NCI-H1930 (cell line): ENCODE results near the gene PPFIBP2.

ENCODE experiments used
- DNase-seq, 2 experiments: peaks; one replicate each; lab custom pipeline; 2025; lab: John Stamatoyannopoulos, UW

PPFIBP2 gene

DNA sequence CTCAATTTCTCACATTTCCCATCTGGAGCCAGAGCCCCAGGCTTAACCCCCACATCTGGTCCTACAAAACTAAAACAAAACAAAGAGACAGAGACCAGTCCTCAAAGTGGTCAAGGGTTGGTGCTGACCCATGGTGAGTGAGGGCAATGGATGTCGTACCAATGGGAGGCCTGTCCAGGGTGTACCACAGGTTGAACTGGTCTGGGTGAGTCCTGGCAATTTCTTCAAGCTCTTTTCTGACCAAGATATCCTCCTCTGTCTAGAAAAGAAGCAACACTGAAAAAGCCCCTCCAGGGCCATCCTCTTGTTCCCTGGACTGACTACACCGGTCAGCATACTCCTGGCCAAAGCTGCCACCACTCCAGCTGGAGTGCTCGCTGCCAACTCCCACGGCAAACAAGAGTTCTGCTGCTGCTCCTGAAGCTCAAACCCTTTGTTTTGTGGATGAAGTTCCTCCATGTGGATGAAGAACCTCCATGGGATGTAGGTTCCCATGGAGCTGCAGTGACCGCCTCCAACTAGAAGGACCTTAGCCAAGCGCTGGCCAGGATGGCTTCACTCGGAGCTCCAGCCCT lies 152.6 kb downstream of the PPFIBP2 start:
- DNase-seq: no peak

DNA sequence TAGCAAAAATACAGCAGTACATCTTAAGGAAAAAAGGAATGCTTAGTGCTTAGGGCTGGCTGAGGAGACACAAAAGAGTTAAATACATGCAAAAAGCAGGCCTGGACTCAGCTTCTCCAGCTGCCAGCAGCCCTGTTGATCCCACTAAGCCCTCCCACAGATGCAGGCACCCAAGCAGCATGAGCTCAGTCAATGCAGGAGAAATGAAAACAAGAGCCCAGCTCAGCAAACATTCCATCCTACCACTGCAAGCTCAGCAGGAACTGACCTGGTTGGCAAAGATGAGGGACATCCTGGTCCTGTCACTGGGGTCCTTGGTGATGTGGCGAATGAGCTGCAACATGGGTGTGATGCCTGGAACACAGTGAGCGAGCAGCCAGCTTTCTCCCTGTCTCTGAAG lies 153.7 kb downstream of the PPFIBP2 start:
- DNase-seq: no peak

DNA sequence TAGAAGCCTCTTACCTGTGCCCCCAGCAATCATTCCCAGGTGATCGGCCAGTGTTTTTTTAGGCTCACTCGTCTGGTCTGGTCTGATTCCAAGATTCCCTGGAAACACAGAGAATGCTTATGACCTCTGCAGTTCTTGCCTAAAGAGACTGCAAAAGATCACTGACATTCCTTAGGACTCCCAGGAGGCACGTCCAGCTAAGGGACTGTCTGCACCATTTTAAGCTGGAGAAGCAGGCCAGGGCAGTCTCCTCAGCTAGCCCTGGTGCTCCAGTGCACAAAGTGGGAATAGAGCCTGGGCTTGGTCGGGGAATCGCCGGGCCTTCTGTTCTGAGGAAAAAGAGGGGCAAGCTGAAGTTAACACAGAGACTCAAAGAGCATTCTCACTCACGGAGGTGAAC lies 154.7 kb downstream of the PPFIBP2 start:
- no peak for DNase-seq

DNA sequence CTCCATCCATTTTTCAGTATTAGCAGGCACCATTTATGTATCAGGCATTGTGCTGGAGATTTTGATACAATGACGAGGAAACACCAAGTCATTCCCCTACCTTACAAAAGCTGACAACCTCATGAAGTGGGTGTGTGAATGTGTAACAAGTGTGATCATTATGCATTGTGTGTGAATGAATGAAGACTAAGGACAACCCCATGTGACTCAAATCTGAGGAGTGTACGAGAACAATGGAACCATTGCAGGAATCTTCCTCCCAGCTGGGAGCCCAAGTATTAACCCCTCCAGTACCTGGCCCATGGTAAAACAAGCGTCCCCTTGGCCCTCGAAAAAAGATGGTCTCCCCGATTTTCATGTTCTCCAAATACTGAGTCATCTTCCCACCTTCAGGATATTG lies 155.1 kb downstream of the PPFIBP2 start:
- DNase-seq: no peak

DNA sequence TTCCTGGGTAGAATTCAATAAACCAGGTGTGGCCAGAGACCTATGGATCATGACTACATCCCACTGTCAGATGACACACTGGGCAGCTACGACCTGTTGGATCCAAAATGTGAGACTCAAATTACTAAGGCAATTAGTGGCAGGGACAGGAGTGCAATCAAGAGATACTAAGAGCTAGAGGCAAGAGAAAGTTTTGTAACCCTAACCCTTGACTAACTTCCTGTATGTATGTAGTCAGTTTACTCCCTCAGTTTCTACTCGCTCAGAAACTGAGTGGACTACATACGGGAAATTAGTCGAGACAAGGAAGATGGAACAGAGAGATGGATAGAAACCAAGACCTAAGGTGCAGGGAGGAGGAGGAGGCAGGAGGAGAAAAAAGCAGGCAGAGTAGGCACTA lies 156.8 kb downstream of the PPFIBP2 start:
- no peak for DNase-seq

DNA sequence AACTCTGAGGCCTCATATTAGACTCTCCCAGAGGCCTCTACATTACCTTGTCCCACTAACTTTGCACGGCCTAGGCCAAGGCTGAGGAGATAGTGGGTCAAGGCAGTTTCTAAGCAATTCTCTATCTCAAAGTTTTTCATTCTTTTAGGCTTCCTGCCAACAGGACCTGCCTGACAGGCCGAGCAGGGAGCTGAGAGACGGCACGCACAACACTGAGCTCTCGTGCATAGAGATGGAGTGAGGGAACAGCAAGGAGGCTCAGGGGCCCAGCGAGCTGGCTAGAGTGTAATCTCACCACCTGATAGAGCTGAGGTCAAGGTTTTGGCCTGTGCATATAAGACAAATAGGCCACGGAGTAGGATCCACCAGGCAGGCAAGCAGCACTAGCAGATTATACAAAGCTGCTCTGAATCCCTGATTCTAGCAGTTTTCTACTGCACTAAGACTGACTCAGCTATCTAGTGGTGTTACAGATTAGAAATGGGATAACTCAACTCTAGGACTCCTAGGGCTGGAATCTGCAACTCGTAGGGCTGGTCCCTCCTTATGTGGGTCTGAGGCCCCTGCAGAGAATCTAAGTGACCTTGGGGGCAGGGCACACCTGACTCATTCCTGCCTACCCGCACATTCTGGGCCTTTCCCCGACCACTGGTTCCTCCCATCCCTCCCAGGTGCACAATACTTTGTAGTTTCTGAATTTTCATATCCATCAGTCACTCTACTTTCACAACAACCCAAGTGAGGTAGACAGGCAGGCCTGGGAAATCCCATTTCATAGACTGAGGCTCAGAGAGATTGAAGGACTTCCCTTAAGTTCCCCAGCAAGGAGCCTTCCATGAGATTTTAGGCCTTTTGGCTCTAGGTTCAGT lies 157.8 kb downstream of the PPFIBP2 start:
- DNase-seq: no peak

DNA sequence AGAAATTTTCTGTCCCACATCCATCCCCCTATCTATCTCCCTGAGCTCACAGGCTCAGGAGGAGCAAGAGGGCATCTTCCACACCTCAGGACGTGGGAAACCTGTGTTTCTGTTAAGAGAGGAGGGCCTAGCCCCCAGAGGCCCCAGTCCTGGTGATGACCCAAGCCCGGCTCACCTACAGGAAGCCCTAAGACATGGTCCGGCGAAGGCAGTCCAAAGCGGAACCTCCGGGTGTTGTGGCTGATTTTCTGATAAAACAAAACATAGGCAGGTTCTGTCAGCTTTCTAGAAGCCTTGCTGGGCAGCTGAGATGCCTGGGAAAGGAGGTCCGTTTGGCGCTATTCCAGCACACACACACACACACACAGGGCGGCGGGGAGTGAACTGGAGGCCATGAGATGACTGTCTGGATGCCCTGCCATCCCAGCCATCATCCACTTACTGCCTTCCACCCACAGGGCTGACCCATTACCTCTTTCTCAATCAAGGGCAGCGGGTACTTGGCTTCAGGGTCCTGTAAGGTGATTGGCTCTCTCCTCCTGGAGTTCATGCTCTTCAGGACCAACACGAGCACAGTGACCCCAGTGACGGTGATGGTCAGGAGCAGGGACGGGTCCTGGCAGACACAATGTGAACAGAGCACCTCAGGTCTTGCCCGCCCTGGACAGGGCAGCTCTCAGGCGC lies 158.6 kb downstream of the PPFIBP2 start:
- no peak for DNase-seq

DNA sequence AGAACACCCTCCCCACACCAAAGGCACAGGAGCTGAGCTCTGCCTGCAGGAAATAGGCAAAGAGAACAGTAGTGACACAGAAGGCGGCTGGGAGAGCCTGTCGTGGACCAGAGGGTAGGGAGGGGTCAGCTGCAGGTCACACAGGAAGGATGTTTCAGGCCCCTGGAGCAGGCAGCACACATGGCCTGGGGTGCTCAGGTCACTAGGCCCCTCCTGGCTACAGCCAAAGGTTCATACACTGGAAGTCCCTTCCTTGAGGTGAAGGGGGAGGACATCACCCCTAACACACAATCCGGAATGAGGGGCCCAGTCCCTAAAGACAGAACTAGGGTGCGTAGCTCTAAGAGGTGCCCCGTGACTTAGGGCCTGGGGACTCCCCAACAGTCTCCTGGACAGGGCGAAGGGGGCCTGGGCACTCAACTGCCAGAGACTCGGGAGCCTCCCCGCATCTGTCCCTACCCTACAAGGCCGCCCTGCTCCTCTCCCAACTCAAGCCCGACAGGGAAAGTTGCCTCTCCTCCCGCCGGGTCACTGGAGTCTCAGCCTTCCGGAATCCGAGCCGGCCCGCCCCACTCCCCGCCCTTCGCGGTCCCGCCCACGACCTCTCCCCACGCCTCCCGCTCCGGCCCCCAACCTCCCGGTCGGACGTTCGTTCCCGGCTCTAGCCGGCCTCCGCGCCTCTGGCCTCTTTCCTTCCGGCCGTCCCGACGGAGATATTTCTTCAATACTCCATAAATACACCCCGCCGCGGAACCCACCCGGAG lies 159.3 kb downstream of the PPFIBP2 start, which contains the start of gene CYB5R2:
TSS of gene CYB5R2 (minus strand) at position 541 of the 764 bp plus-strand sequence. CDS start 675 bp downstream, outside the sequence.
- DNase-seq: peak in 1 of 2 experiments; percentile 11

DNA sequence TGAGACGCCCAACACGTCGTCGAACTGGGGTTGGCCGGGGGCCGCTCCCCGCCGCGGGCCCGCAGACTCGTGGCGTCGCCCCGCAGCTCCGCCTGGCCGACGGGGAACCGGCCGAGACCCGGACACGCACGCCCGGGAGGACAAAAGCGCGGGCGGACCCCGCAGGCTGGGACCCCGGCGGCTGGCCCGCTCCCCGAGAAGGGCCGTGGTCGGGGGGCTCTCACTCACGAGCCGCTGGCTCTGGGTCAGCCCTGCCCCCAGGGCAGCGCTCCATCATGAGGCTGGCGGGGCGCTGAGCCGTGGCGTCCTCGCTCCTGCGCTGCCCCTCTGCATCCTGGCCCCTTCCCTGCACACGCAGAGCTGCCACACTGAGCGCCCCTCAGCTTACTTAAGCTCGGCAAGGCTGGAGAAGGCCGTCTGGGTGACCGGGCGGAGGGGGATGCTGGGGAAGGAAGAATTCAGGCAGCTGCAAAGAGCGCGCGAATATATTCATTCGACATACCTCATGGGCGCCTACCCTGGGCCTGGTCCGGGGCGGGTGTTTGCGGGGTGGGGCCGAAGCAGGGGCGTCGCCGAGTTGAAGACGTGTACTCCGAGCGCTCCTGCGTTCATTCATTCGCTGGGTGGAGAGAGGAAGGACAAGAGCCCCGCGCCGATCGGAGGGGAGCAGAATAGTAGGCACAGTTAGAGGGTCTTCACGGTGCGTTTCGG lies 160.1 kb downstream of the PPFIBP2 start:
- peak; percentile 30 to 38 for DNase-seq

DNA sequence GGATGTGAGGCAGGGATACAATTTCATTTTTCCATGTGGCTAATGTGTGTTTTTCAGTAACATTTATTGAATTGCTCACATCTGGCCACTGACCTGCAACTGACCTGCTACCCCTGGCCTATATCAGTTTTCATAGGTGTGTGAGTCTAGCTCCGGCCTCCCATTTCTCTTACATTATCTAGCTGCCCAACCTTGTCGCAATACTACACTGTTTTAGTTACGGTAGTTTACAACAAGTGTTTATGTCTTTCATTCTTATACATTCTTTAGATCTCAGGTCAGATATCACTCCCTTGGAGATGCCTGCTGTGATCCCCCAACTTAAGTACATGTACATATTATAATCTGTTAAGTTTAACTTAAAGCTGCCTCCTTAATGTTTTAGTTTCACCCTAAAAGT lies 161.8 kb downstream of the PPFIBP2 start:
- DNase-seq: no peak

DNA sequence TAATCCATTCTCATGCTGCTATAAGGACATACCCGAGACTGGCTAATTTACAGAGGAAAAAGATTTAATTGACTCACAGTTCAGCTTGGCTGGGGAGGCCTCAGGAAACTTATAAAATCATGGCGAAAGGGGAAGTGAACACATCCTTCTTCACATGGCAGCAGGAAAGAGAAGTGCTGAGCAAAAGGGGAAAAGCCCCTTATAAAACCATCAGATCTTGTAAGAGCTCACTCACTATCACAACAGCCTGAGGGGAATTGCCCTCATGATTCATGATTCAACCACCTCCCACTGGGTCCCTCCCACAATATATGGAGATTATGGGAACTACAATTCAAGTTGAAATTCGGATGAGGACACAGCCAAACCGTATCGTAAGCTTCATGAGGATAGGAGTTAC lies 163.3 kb downstream of the PPFIBP2 start:
- DNase-seq: no peak

DNA sequence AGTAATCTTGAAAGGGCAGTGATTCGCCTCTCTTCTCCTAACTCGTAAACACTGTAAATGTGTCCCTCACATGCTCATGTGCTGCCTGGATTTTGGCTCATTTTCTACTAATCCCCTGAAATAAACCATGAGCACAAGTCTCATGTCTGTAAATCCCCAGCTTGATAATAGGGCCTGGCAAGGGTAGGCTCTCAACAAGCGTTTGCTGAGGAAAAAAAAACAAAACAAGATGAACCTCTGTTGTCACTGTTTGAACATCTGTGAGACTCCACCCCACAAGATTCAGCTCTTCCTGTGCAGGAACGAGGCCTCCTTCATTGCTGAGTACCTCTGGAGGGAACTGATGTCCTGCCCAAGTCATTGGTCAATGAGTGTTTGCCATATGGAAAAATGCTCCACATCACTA lies 164.0 kb downstream of the PPFIBP2 start:
- no peak for DNase-seq

DNA sequence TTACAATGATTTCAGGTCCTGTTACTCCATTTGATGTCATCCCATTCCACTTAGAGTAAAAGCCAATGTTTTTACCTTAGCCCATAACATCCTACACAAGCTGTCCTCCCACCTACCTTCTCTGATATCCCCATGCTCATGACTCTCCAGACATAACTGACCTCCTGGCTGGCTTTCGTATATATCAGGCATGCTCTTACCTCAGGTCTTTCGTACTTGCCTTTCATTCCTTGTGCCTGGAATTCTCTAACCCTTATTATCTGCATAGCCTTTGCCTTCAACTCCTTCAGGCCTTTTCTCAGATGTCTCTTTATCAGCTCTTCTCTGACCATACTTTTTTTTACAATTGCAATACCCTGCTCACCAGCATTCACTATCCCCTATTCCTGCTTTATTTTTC lies 169.8 kb downstream of the PPFIBP2 start:
- DNase-seq: no peak

DNA sequence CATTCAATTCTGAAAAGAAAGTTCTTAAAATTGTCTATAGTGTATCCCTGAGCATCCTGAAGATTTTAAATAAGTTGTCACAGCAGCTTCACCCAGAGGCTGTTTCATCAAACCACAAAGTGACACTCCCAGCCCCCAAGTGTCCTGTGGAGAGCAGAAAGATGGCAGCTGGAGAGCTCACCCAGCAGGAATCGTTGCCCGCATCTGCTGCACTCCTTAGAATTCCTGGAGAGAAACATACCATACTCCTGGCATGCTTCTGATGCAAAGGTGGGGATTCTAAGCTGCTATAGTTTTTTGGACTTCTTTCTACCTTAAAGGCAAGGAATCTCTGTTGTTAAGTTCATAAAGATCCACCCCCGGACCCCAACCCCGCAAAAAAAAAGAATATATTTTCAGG lies 173.0 kb downstream of the PPFIBP2 start:
- no peak for DNase-seq

DNA sequence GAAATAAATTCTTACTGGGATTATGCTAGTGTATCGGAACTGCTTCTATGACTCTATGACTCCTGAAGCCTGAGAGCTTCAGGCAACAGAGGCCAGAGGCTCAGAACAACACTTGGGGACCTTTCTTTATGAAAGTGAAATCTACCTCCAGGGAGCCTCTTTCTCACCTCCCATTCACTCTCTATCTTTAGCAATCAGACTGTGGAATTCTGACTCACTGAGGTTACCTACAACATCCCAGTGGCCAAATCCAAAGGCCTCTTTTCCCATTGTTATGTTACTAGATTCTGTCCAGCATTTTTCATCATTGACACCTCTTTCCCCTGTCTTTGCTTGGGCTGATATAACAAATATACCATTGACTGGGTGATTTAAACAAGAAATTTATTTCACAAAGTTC lies 173.6 kb downstream of the PPFIBP2 start:
- DNase-seq: no peak

DNA sequence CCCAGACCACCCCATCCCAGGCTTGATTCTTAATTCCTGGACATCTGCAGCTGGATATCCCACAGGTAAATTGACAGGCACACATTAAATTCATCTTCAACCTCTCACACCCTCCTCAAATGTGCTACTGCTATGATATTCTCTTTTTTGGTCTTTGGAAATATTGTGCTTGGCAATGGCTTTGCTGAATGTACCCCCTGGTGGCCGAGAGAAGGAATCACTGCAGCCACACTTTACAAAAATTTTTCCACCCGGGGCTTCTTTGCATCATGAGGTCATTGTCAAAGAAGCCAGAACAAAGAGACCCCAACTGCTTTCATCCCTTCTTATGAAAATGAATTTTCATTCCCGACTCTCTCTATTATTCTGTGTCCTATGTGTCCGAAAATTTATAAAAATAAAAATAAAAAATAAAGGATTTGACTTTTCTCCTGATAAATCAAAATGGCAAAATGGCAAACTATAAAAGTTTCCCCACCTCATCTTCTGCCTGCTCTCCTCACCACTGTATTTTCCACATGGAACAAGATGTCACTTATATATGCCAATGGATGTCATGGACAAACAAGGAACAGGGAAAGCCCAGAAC lies 174.5 kb downstream of the PPFIBP2 start:
- peak in 1 of 2 experiments; percentile 33 for DNase-seq

DNA sequence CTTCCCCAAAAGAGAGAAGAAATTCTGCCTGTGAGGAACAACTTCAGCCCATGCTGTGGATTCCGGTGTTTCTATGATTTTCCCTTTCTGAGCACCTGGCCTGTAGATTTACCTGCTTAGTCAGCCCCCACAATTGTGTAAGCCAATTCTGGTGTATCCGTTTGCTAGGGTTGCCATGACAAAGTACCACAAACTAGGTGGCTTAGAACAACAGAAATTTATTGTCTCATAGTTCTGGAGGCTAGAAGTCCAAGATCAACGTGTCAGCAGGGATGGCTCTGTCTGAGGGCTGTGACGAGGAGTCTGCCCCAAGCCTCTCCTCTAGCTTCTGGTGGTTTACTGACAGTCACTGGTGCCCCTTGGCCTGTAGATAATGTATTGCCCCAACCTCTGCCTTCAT lies 175.4 kb downstream of the PPFIBP2 start:
- DNase-seq: no peak

DNA sequence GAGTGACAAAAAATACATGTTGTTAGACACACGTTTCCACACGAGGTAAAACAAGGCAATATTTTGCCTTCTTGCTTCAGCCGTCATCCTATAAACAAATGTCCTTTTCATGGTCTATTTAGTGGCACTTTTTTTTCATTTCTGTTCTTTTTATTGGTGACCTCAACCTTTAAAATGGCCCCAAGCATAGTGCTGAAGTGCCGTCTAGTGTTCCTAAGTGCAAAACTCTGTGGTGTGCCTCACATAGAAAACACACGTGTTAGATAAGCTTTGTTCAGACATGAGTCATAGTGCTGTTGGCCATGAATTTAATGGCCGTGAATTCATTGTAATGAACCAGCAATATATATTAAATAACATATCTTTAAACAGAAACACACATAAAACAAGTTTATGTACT lies 176.8 kb downstream of the PPFIBP2 start:
- peak in 1 of 2 experiments; percentile 10 for DNase-seq

DNA sequence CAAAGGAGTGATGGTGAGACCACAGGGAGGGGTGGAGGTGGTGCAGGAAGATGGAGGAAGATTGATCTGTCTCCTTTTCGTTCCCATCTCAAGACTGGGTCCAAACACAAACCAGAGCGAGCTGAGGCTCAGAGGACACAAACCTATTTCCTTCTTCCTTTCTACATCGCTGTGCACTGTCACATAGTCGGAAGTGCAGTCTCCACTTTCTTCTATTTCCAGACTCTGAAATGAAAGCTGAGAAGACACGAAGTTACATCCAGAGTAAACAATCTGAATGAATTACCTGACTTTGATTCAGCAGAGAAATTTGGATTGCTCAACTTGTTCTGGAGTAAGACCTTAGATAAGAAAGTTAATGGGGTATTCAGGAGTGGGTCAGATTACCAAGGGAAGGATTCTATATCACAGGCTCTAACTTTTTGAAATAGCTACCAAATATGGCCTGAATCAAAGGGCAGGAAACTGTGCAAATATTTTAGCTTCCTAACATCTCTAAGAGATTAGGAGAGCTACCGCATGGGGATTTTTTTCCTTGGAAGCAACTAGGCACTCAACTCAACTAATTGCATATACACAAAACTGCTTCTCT lies 178.1 kb downstream of the PPFIBP2 start:
- no peak for DNase-seq

DNA sequence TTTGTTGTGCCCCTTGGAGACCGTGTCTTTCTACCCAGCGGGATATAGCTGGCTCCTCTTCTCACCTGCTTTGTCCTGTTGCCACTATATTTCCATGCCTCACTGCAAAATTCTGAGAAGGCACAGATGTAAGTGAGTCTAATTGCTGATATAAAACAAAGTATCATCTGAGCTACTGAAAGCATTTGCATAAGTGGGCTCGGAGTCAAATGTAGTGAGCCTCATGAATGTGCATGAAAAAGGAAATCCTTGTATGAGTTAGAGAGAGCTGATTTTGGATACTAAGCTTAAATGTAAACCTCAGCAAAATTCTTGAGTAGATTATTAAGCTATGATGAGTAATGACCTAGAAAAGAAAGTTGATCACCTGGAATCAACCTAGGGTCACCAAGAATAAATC lies 178.6 kb downstream of the PPFIBP2 start:
- no peak for DNase-seq

DNA sequence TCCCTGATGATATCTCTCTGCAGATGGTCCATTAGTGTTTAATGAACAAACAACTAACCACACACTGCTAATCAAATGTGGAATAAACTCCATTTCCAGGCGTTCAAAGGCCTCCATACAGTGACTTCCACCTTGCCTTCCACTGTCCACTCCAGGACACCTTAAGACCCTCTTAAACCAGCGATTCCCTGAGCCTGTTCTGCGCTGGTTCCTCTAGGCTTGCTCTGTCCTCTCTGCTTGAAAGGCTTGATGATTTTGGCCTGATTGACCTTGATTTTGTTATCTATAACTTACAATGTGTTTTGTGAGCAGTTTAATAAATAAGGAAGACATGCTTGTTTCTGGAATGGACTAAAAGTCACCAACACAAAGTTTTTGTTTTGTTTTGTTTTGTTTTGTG lies 180.4 kb downstream of the PPFIBP2 start:
- DNase-seq: no peak
